ENCODE results near the gene ICAM1.

- TF ChIP-seq, protein P1, sequence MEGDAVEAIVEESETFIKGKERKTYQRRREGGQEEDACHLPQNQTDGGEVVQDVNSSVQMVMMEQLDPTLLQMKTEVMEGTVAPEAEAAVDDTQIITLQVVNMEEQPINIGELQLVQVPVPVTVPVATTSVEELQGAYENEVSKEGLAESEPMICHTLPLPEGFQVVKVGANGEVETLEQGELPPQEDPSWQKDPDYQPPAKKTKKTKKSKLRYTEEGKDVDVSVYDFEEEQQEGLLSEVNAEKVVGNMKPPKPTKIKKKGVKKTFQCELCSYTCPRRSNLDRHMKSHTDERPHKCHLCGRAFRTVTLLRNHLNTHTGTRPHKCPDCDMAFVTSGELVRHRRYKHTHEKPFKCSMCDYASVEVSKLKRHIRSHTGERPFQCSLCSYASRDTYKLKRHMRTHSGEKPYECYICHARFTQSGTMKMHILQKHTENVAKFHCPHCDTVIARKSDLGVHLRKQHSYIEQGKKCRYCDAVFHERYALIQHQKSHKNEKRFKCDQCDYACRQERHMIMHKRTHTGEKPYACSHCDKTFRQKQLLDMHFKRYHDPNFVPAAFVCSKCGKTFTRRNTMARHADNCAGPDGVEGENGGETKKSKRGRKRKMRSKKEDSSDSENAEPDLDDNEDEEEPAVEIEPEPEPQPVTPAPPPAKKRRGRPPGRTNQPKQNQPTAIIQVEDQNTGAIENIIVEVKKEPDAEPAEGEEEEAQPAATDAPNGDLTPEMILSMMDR (IDR thresholded peaks at IDR 0.05), result peak in 1 of 4 experiments; percentile 2
- TF ChIP-seq POLR2AphosphoS5 (IDR thresholded peaks at IDR 0.05) (peak; percentile 90), POLR2A (IDR thresholded peaks at IDR 0.05) (no peak)
These were observed 44.7 kb downstream of the ICAM1 start, which contains the start of gene FDX2 for GRCh38 chr19:10315335-10316214.

Measured in prostate gland (tissue), 2 donors.